Neural progenitor cell (in vitro differentiated cells): ENCODE data around the gene NASP.

ENCODE experiments used
- CTCF ChIP-seq: fragments of 200-600 bp; sonication (generic); IDR thresholded peaks from 2 replicates; pipeline ENCODE4 v1.5.1; 2017; ENCODE audit warnings: antibody characterized with exemption, mild to moderate bottlenecking
- EZH2phosphoT487 ChIP-seq: fragments of 200-600 bp; sonication (generic); IDR thresholded peaks from 2 replicates; pipeline ENCODE4 v1.6.1; 2017; ENCODE audit warnings: antibody characterized with exemption

GRCh38 chr1:45619149-45619921 lies 35.5 kb downstream of the NASP start:
- TF ChIP-seq CTCF, result no peak
- no peak for TF ChIP-seq EZH2phosphoT487
